SK-N-MC (cell line): Measurements from ENCODE around the gene NRBF2.

ENCODE experiments used
- EZH2 ChIP-seq: fragments of 200-600 bp; sonication (generic); IDR thresholded peaks from one replicate; pipeline ENCODE4 v1.6.1; 2017; ENCODE audit warnings: antibody characterized with exemption
- POLR2AphosphoS5 ChIP-seq: IDR thresholded peaks from 2 replicates; pipeline ENCODE4 v1.6.1; 2012; ENCODE audit warnings: mild to moderate bottlenecking, low read depth, low read length, borderline replicate concordance

GRCh38 chr10:63094881-63095280 lies 38.2 kb upstream of the NRBF2 start:
- TF ChIP-seq EZH2 (no peak), POLR2AphosphoS5 (no peak)
